ENCODE results near the gene FUNDC2. TPM values are rescaled to one million over a fixed set of nuclear protein-coding genes. Genes with fewer than 3 reads are reported as not detected.
A peak's percentile ranks its signal among the peaks of the same experiment; 100 is the strongest.
"Not testable (repeated sequence)": the region's sequence is repeated elsewhere in the genome, so short reads cannot be mapped to it uniquely, and the experiment has no call there.

The FUNDC2 gene
- 207 TPM for total RNA-seq
- long read RNA-seq, full-length matches to known transcripts: 154 of 164 reads
- long read RNA-seq, partial matches to known transcripts: 3 of 164 reads
- long read RNA-seq, other reads (novel, unspliced or antisense): 7 of 164 reads

GRCh38 chrX:155026727-155027508 is at the start of gene FUNDC2:
FUNDC2 (plus strand) TSS chrX:155026844; CDS start chrX:155026939, 95 bp downstream.
- intact Hi-C loops (cut with DNase I): loop anchor here (2.0 kb wide), 1 partner anchor 44 kb away; the partner anchor contains the start of genes BRCC3, CMC4 and MTCP1
- DNase-seq (ENCODE audit: low spot score): peak; percentile 96

GRCh38 chrX:154979629-154980028 is 47.0 kb upstream of the FUNDC2 start:
- DNase-seq (ENCODE audit: low spot score): no peak
- intact Hi-C loops (cut with DNase I): loop anchor here (2.0 kb wide), 1 partner anchor 79 kb away; no protein-coding TSS in a partner anchor

GRCh38 chrX:154980330-154981115 is 46.1 kb upstream of the FUNDC2 start:
- DNase-seq (ENCODE audit: low spot score): no peak
- intact Hi-C loops (cut with DNase I): loop anchor here (2.0 kb wide), 1 partner anchor 78 kb away; no protein-coding TSS in a partner anchor

- DNase-seq (ENCODE audit: low spot score): no peak
- intact Hi-C loops (cut with DNase I): loop anchor here (2.0 kb wide), 1 partner anchor 78 kb away; no protein-coding TSS in a partner anchor
Observed at GRCh38 chrX:154981116-154981411, 45.6 kb upstream of the FUNDC2 start.

- DNase-seq (ENCODE audit: low spot score): no peak
- intact Hi-C loops (cut with DNase I): no loop called here
Observed at GRCh38 chrX:154986826-154987575, 39.6 kb upstream of the FUNDC2 start.

- intact Hi-C loops (cut with DNase I): no loop called here
- DNase-seq (ENCODE audit: low spot score): no peak
Observed at GRCh38 chrX:154987940-154988339, 38.7 kb upstream of the FUNDC2 start.

- DNase-seq (ENCODE audit: low spot score): no peak
- intact Hi-C loops (cut with DNase I): no loop called here
Observed at GRCh38 chrX:154988719-154989118, 37.9 kb upstream of the FUNDC2 start.

GRCh38 chrX:154990496-154990895 is 36.1 kb upstream of the FUNDC2 start:
- intact Hi-C loops (cut with DNase I): no loop called here
- no peak for DNase-seq (ENCODE audit: low spot score)

GRCh38 chrX:154991039-154991438 is 35.6 kb upstream of the FUNDC2 start:
- intact Hi-C loops (cut with DNase I): no loop called here
- DNase-seq (ENCODE audit: low spot score): no peak

GRCh38 chrX:154991476-154991875 is 35.2 kb upstream of the FUNDC2 start:
- no peak for DNase-seq (ENCODE audit: low spot score)
- intact Hi-C loops (cut with DNase I): no loop called here

GRCh38 chrX:154998204-154998880 is 28.3 kb upstream of the FUNDC2 start:
- intact Hi-C loops (cut with DNase I): no loop called here

GRCh38 chrX:155000841-155001240 is 25.8 kb upstream of the FUNDC2 start:
- intact Hi-C loops (cut with DNase I): no loop called here
- DNase-seq (ENCODE audit: low spot score): no peak

More at GRCh38 chrX:154998204-154998880, 28.3 kb upstream of the FUNDC2 start:
- DNase-seq (ENCODE audit: low spot score): no peak

GRCh38 chrX:155001873-155002272 is 24.8 kb upstream of the FUNDC2 start:
- intact Hi-C loops (cut with DNase I): no loop called here
- no peak for DNase-seq (ENCODE audit: low spot score)

GRCh38 chrX:155005190-155005589 is 21.5 kb upstream of the FUNDC2 start:
- DNase-seq (ENCODE audit: low spot score): no peak

GRCh38 chrX:155006379-155006778 is 20.3 kb upstream of the FUNDC2 start:
- DNase-seq (ENCODE audit: low spot score); intact Hi-C loops (cut with DNase I): not testable (repeated sequence)

More at GRCh38 chrX:155005190-155005589, 21.5 kb upstream of the FUNDC2 start:
- intact Hi-C loops (cut with DNase I): no loop called here

GRCh38 chrX:155006913-155007671 is 19.6 kb upstream of the FUNDC2 start:
- DNase-seq (ENCODE audit: low spot score); intact Hi-C loops (cut with DNase I): not testable (repeated sequence)

GRCh38 chrX:155008578-155008977 is 18.1 kb upstream of the FUNDC2 start:
- intact Hi-C loops (cut with DNase I); DNase-seq (ENCODE audit: low spot score): not testable (repeated sequence)

GRCh38 chrX:155009994-155010472 is 16.6 kb upstream of the FUNDC2 start:
- intact Hi-C loops (cut with DNase I): no loop called here

More at GRCh38 chrX:155009994-155010472, 16.6 kb upstream of the FUNDC2 start:
- DNase-seq (ENCODE audit: low spot score): no peak
